ENCODE data around the gene MCM8.

MCM8 gene

GRCh38 chr20:5925551-5925950, 24.9 kb upstream of the MCM8 start:
- in situ Hi-C loops (cut with HindIII; ENCODE audit: low pct_ligation_motif_present, low sequenced_read_pairs) = no loop called here
- DNase-seq = no peak
- Histone ChIP-seq H3K27ac (no peak overlapping the region), H3K36me3 (replicated peaks) (no peaks in the 10 kb centered on the region), H3K27me3 (replicated peaks) (no peaks in the 10 kb centered on the region), H3K4me3 (ENCODE audit: low read depth, low read length) (no peak overlapping the region)
- no peak for TF ChIP-seq CTCF (IDR thresholded peaks at IDR 0.05; ENCODE audit: low read depth, low read length, missing control alignments)

- Histone ChIP-seq H3K27ac (no peak overlapping the region), H3K36me3 (replicated peaks) (no peaks in the 10 kb centered on the region), H3K4me3 (ENCODE audit: low read depth, low read length) (no peak overlapping the region), H3K27me3 (replicated peaks) (no peaks in the 10 kb centered on the region)
- in situ Hi-C loops (cut with HindIII; ENCODE audit: low pct_ligation_motif_present, low sequenced_read_pairs) = no loop called here
- no peak for DNase-seq
- no peak for TF ChIP-seq CTCF (IDR thresholded peaks at IDR 0.05; ENCODE audit: low read depth, low read length, missing control alignments)
These were observed 22.5 kb upstream of the MCM8 start for GRCh38 chr20:5927749-5928462.

- no peak for DNase-seq
These were observed 21.4 kb upstream of the MCM8 start for GRCh38 chr20:5928836-5929715.

GRCh38 chr20:5931411-5931810, 19.0 kb upstream of the MCM8 start:
- in situ Hi-C loops (cut with HindIII; ENCODE audit: low pct_ligation_motif_present, low sequenced_read_pairs) = no loop called here
- TF ChIP-seq CTCF (IDR thresholded peaks at IDR 0.05; ENCODE audit: low read depth, low read length, missing control alignments) = no peak
- DNase-seq = no peak
- Histone ChIP-seq H3K4me3 (ENCODE audit: low read depth, low read length) (no peak overlapping the region), H3K27ac (no peak overlapping the region), H3K36me3 (replicated peaks) (no peaks in the 10 kb centered on the region), H3K27me3 (replicated peaks) (no peaks in the 10 kb centered on the region)

More at GRCh38 chr20:5928836-5929715, 21.4 kb upstream of the MCM8 start:
- H3K36me3 ChIP-seq (replicated peaks) = no peaks in the 10 kb centered on the region
- no peak overlapping the region for H3K4me3 ChIP-seq (ENCODE audit: low read depth, low read length)
- no peaks in the 10 kb centered on the region for H3K27me3 ChIP-seq (replicated peaks)
- no peak for TF ChIP-seq CTCF (IDR thresholded peaks at IDR 0.05; ENCODE audit: low read depth, low read length, missing control alignments)
- H3K27ac ChIP-seq = no peak overlapping the region
- in situ Hi-C loops (cut with HindIII; ENCODE audit: low pct_ligation_motif_present, low sequenced_read_pairs) = no loop called here

GRCh38 chr20:5932796-5933195, 17.7 kb upstream of the MCM8 start:
- Histone ChIP-seq H3K27me3 (replicated peaks) (no peaks in the 10 kb centered on the region), H3K36me3 (replicated peaks) (no peaks in the 10 kb centered on the region), H3K27ac (no peak overlapping the region), H3K4me3 (ENCODE audit: low read depth, low read length) (no peak overlapping the region)
- in situ Hi-C loops (cut with HindIII; ENCODE audit: low pct_ligation_motif_present, low sequenced_read_pairs) = no loop called here
- no peak for TF ChIP-seq CTCF (IDR thresholded peaks at IDR 0.05; ENCODE audit: low read depth, low read length, missing control alignments)
- no peak for DNase-seq

Data from brain microvascular endothelial cell (primary cell).